ENCODE results near the gene NEURL1.

GRCh38 chr10:103638948-103639347 is 145.4 kb downstream of the NEURL1 start:
- no peak for TF ChIP-seq EZH2 (IDR thresholded peaks at IDR 0.05; ENCODE audit: insufficient read depth, poor library complexity, severe bottlenecking)
- TF ChIP-seq EZH2phosphoT487 (IDR thresholded peaks at IDR 0.05; ENCODE audit: insufficient read depth, low read depth), result no peak

All from GM23248 (cell line).